Stimulated activated CD4-positive, alpha-beta T cell treated with anti-CD3 and anti-CD28 coated beads, Interleukin-4, amount 100 ng/mL, for 48 hours (primary cell): ENCODE results near the gene FAM217B.
"Not testable (repeated sequence)": the region's sequence is repeated elsewhere in the genome, so short reads cannot be mapped to it uniquely, and the experiment has no call there.

Experiments
- DNase-seq, 2 donors: peaks; one replicate each; pipeline ENCODE4 v3.0.0-alpha.2; 2020; ENCODE audit warnings: low read depth in 2 of 2

Gene FAM217B

GRCh38 chr20:59938696-59939051 lies 1.5 kb upstream of the FAM217B start:
- DNase-seq: no peak

- DNase-seq: no peak
Observed at GRCh38 chr20:59939052-59939878, 924 bp upstream of the FAM217B start.

- no peak for DNase-seq
Observed at GRCh38 chr20:59939879-59940128, 385 bp upstream of the FAM217B start.

DNA sequence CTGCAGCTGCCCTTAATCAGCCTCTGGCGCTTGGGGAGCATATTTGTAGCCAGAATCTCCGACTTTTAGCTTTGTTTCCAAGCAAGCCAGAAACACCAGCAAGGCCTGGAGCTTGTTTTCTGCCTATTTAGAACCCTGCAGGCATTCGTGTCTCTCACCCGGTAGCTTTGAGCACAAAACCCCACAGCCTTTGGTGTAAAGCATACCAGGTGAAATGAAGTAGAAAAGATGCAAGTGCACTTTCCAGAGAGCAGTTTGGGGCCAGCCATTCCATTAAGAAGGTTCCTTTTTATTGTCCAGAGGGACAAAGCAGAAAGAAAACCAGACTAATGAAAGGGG lies 736 bp downstream of the FAM217B start:
- no peak for DNase-seq

DNA sequence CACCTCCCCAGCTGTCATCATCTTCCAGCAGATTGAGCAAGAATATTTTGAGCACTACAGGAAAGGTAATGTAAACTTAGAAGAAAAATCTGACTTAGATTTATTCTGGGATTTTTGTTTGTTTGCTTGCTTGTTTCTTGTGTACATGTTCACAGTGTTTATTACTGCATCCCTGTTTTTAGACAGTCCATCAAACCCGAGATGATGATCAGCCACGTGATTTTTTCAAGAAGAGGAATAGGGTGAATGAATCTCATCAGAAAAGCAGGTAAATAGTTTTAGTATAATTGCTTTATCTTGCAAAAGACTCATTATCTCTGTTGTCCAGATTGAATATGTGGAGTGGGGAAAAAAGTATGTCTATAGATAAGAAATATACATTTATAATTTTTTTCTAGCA lies 2.1 kb downstream of the FAM217B start:
- DNase-seq: no peak

DNA sequence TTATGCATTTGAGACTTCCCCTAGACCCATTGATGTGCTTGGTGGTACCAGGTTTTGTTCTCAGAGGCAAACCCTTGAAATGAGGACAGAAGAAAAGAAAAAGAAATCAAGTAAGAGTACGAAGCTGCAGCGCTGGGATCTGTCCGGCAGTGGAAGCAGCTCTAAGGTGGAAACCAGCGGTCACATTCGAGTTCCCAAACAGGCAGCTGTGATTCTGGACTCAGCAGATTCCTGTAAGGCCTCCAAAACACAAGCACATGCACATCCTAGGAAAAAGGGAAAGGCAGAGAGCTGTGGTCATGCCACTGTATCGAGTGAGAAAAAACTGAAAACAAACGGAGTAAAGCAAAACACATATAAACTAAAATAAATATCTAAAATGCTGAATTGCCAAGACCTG lies 4.5 kb downstream of the FAM217B start:
- DNase-seq: no peak

GRCh38 chr20:59945175-59945574 lies 5.0 kb downstream of the FAM217B start:
- DNase-seq: no peak

GRCh38 chr20:59945731-59946130 lies 5.5 kb downstream of the FAM217B start:
- DNase-seq: no peak

GRCh38 chr20:59947376-59947775 lies 7.2 kb downstream of the FAM217B start:
- DNase-seq: no peak

DNA sequence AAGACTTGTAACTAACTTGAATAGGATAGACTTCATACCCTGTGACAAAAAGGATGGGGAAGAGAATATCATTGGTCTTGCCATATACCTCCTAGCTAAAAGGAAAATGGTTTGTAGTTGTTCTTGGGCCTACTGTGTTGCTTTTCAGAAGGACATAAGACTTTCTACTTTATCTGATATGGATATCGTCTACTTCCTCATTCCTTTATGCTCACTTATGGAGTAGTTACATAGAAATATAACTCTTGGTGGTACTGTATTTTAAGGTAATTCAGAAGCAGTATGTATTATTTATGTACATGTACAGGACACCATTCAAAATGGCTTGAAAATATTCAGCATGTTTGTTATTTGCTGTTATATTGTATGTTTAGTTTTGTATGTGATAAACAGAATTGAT lies 8.0 kb downstream of the FAM217B start:
- no peak for DNase-seq

GRCh38 chr20:59948828-59949720 lies 8.9 kb downstream of the FAM217B start:
- DNase-seq: no peak

GRCh38 chr20:59949911-59950310 lies 9.7 kb downstream of the FAM217B start:
- no peak for DNase-seq

GRCh38 chr20:59954718-59955117 lies 14.5 kb downstream of the FAM217B start:
- DNase-seq: no peak

DNA sequence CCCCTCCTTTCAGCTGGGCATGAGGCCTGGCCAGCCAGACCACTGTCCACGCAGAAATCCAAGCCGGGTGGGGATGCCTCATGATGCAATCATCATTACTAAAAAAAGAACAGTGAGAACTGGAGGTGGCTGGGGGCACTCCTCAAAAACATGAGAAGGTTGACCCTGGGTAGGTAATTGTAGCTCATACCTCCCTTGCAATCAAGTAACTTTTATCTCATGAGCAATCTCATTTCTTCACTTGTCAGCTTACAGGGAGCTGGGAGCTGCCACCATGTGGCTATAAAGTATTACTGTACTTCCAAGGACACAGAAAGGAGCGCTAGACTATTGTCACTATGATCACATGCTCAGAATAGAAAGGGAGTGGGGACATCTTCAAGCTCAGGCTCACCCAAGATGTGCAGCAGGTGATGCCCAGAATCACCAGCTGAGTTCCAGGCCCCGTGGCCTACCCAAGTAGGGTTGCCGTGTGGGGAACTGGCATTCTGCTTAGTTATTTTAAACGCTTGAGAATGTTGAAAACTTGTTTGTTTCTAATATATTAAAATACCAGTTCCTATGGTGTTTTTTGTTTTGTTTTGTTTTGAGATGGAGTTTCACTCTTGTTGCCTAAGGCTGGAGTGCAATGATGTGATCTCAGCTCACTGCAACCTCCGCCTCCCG lies 15.1 kb downstream of the FAM217B start:
- no peak for DNase-seq

DNA sequence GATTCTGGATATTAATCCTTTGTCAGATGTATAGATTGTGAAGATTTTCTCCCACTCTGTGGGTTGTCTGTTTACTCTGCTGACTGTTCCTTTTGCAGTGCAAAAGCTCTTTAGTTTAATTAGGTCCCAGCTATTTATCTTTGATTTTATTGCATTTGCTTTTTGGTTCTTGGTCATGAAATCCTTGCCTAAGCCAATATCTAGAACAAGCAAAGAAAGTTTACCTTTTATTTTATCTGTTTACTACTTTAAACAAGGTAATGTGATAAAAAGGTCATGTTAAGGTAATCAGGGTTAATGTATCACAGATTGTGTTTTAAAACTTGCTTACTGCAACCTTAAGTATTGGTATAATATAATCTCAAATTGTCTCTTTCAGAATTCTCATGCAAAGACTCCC lies 17.4 kb downstream of the FAM217B start:
- DNase-seq: not testable (repeated sequence)

- no peak for DNase-seq
Observed at GRCh38 chr20:59958123-59958522, 17.9 kb downstream of the FAM217B start, which contains the start of gene CDH26. CDH26 (plus strand) TSS chr20:59958423; CDS start chr20:59958727, 304 bp downstream.

- DNase-seq: no peak
Observed at GRCh38 chr20:59958626-59959025, 18.4 kb downstream of the FAM217B start.

DNA sequence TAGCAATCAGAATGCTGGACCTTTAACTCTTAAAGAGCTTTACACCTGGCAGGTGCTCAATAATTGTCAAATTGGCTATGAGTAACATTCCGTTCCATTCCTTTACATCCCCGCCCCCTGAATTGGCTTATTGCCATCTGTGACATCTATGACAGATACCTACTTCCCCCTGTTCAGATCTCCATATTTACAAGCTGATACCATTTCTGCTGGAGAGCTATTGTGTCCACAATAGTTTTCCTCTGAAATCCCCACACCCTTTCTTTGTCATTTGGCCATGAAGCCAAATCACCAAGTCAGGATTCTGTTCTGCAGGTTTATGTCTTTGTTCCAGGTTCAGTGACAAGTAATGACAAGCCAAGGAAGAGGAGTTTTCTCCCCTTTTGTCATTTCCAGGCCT lies 21.2 kb downstream of the FAM217B start:
- no peak for DNase-seq

- no peak for DNase-seq
Observed at GRCh38 chr20:59962155-59962554, 22.0 kb downstream of the FAM217B start.

GRCh38 chr20:59966428-59966827 lies 26.2 kb downstream of the FAM217B start:
- no peak for DNase-seq

- no peak for DNase-seq
Observed at GRCh38 chr20:59971428-59971827, 31.2 kb downstream of the FAM217B start.

GRCh38 chr20:59972037-59972801 lies 32.0 kb downstream of the FAM217B start:
- DNase-seq: no peak
